ENCODE results near the gene CACNA2D2.

The CACNA2D2 gene

DNA sequence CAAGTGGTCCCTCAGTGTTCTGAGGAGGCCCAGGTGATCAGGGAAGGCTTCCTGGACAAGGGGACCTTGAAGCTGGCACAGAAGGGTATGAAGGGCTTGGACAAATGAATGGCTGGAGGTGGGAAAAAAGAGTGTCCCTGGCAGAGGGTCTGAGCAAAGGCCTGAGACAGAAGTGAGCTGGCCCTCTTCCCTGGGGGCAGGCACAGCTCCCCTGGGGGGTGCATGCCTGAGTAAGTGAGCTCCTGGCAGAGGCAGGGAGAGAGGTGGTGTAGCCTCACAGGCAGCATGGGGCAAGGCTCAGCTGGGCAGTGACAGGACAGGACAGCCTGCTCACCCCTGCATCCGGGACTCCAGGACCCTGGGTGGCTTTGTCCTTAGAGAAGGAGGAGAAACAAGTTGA lies 5.4 kb upstream of the CACNA2D2 start:
- DNase-seq (ENCODE audit: low read depth, low spot score), result no peak
- ChIA-PET CTCF (interaction anchor here (1.2 to 2.5 kb wide), 3 partner anchors 9 to 863 kb away, joined by 3 to 20 read pairs (median 5); no protein-coding TSS in a partner anchor), POLR2A (no interaction called here)
- TF ChIP-seq, protein P1, sequence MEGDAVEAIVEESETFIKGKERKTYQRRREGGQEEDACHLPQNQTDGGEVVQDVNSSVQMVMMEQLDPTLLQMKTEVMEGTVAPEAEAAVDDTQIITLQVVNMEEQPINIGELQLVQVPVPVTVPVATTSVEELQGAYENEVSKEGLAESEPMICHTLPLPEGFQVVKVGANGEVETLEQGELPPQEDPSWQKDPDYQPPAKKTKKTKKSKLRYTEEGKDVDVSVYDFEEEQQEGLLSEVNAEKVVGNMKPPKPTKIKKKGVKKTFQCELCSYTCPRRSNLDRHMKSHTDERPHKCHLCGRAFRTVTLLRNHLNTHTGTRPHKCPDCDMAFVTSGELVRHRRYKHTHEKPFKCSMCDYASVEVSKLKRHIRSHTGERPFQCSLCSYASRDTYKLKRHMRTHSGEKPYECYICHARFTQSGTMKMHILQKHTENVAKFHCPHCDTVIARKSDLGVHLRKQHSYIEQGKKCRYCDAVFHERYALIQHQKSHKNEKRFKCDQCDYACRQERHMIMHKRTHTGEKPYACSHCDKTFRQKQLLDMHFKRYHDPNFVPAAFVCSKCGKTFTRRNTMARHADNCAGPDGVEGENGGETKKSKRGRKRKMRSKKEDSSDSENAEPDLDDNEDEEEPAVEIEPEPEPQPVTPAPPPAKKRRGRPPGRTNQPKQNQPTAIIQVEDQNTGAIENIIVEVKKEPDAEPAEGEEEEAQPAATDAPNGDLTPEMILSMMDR (IDR thresholded peaks at IDR 0.05; ENCODE audit: insufficient read depth, low read length, missing control alignments), result no peak
- H3K4me3 ChIP-seq (ENCODE audit: low read depth, low read length), result no peak overlapping the region

DNA sequence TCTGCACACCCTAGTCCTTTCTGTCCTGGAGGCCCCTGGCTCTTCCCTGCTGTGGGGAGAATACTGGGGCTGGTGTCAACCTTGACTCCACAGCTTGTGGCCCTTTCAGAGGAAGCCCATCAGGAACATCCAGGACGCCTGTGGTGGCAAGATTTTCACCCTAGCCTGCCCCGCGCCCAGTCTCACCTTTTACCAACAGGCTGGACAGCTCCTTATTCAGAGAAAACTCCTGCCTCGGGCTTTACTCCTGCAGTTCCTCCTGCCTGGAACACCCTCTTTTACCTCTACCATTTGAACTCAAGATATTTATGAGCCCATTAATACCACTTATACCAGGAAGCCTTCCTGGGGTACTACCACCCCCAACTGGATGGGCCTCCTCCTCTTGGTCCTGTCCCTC lies 2.7 kb upstream of the CACNA2D2 start:
- no peak overlapping the region for H3K4me3 ChIP-seq (ENCODE audit: low read depth, low read length)
- CTCF ChIA-PET, result no interaction called here
- DNase-seq (ENCODE audit: low read depth, low spot score), result no peak
- TF ChIP-seq, protein P1 (IDR thresholded peaks at IDR 0.05; ENCODE audit: insufficient read depth, low read length, missing control alignments), result no peak
- POLR2A ChIA-PET, result no interaction called here

DNA sequence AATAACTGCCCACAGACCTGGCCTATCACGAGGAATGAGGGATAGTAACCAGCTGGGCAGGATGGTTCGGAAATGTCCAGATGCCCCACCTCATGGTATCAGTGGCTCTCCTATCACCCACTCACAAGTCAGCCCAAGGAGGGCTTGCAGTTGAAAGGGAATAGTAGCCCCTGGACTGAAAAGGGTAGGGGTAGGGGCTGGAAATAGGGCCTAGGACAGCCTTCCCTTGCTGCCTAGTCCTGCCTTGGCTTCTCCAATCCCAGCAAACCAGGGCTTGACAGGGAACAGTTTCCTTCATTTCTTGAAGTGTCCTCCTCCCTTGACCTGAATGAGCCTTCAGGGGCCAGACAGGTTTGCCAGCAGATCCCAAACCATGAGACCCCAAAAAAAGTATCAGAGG lies 1.2 kb upstream of the CACNA2D2 start:
- POLR2A ChIA-PET, result no interaction called here
- CTCF ChIA-PET, result interaction anchor here (1.4 kb wide), 1 partner anchor 12 kb away, joined by 4 read pairs; no protein-coding TSS in a partner anchor
- no peak overlapping the region for H3K4me3 ChIP-seq (ENCODE audit: low read depth, low read length)
- TF ChIP-seq, protein P1 (IDR thresholded peaks at IDR 0.05; ENCODE audit: insufficient read depth, low read length, missing control alignments), result no peak
- no peak for DNase-seq (ENCODE audit: low read depth, low spot score)

DNA sequence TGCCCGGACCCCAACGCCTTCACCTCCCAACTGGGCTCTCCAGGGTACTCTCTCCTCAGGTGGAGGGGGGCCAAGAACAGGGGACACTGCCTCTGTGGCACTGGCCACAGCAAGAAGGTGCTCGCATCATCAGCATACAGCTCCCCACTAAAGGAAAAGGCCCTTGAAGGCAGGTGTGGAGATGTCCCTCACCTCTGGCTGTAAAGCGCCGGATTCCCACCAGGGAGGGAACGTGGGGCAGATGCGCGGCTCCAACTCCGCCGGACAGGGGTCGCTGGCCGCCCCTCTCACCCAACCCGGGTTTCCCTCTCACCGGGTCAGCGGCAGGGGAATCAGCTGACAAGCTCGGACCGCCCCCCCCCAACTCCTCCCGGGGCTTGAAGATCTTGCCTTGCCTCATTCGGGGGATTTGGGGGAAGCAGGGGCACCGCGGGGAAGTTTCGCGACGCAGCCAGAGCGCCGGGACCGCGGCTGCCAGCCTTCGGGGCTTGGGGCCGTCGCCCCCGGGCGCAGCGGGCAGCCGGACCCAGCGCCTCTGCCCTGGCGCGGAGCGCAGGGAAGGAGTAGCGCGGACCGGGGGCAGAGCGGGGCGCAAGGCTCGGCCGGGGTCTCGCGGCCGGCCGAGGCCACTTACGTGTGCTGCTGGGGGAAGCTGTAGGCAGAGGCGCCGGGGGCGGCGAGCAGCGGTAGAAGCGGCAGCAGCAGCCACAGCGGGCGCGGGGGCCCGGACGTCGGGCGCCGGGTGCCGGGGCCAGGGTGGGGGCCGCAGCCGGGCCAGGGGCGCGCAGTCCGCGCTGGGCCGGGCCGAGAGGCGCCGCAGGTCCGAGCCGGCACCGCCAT lies 630 bp downstream of the CACNA2D2 start:
- CTCF ChIA-PET, result no interaction called here
- POLR2A ChIA-PET, result interaction anchor here (0.6 kb wide), 1 partner anchor 16 kb away, joined by 3 read pairs; no protein-coding TSS in a partner anchor
- H3K4me3 ChIP-seq (ENCODE audit: low read depth, low read length), result no peak overlapping the region
- DNase-seq (ENCODE audit: low read depth, low spot score), result no peak
- TF ChIP-seq, protein P1 (IDR thresholded peaks at IDR 0.05; ENCODE audit: insufficient read depth, low read length, missing control alignments), result no peak

DNA sequence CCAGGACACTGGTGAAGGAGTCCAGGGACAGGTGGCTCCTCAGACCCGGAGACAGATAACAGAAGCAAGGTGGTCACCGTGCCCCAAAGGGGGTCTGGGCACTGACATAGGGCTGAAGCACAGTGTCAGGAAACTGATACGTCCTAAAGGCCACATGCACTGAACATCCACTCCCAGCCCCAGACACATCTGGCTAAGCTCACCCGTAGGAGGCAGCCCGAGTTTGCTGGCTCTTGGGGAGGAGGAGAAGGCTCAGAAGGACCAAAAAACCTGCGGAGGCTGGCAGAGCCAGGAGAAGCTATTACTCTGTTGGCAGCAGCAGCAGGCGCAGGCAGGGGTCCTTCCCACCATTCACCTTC lies 1.2 kb downstream of the CACNA2D2 start:
- no peak overlapping the region for H3K4me3 ChIP-seq (ENCODE audit: low read depth, low read length)
- TF ChIP-seq, protein P1 (IDR thresholded peaks at IDR 0.05; ENCODE audit: insufficient read depth, low read length, missing control alignments), result no peak
- DNase-seq (ENCODE audit: low read depth, low spot score), result no peak
- ChIA-PET CTCF (no interaction called here), POLR2A (interaction anchor here (0.6 kb wide), 1 partner anchor 16 kb away, joined by 3 read pairs; no protein-coding TSS in a partner anchor)

DNA sequence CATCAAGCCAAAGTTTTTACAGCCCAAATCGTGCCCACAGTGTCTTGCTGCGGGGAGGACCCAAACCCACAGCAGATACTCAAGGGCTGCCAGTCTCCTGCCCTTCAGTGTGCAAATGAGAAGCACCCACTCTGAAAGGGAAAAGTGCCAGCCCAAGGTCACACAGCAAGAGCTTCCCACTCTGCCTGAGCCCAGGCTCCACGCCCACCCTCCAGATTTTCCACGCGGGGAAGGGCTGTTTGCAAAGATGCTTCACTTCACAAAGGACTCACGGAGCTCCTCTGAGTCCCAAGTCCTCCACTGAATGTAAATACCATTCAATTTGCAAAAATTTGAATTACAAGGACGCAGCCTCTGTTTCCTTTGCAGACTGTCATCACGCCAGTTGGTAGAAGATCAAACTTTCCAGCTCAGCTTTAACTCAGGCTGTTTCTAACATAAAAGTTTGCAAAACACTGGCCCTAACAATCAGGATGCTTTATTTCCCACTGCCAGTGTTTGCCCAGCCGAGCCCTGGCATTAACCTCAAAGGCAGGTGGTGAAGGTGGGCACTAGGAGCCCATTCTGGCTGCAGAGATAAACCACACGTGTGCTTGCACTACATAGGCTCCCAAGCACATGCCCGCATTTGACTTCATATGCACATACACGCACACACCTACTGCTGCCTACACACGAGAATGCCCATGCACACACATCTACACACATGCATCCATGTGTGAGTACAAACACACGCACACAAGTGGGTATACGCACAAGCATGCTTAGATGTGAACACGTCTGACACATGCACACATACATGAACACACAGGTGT lies 7.6 kb downstream of the CACNA2D2 start:
- ChIA-PET POLR2A (no interaction called here), CTCF (no interaction called here)
- TF ChIP-seq, protein P1 (IDR thresholded peaks at IDR 0.05; ENCODE audit: insufficient read depth, low read length, missing control alignments), result no peak
- H3K4me3 ChIP-seq (ENCODE audit: low read depth, low read length), result no peak overlapping the region
- DNase-seq (ENCODE audit: low read depth, low spot score), result no peak
